ENCODE results near the gene SEZ6L2. TPM values are rescaled to one million over a fixed set of nuclear protein-coding genes. Genes with fewer than 3 reads are reported as not detected.

Gene SEZ6L2
- total RNA-seq, 1 donor from 2014 or later = 29.1 TPM

DNA sequence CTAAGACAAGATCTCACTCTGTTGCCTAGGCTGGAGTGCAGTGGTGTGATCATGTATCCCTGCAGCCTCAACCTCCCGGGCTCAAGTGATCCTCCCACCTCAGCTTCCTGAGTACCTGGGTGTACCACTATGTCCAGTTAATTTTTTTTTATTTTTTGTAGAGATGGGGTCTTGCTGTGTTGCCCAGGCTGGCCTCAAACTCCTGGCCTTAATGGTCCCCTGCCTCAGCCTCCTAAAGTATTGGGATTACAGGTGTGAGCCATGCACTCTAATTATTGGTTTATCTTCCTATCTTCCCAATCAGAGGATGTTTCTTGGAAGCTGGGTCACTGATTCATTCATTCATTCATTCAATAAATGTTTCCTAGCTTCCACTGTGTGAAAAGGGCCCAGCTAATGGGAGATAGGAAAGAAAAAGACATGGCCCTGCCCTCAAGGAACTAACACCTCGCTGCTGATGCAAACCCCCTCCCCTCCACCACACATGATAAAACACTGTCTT is 9.4 kb upstream of the SEZ6L2 start:
- Mint-ChIP-seq H3K27ac (no peak overlapping the region), H3K4me1 (no peaks in the 10 kb centered on the region), H3K9me3 (no peaks in the 10 kb centered on the region), H3K4me3 (no peak overlapping the region), H3K36me3 (peaks cover 13% of the 10 kb centered on the region), H3K27me3 (ENCODE audit: low read depth) (no peaks in the 10 kb centered on the region)
- TF ChIP-seq, protein P1, sequence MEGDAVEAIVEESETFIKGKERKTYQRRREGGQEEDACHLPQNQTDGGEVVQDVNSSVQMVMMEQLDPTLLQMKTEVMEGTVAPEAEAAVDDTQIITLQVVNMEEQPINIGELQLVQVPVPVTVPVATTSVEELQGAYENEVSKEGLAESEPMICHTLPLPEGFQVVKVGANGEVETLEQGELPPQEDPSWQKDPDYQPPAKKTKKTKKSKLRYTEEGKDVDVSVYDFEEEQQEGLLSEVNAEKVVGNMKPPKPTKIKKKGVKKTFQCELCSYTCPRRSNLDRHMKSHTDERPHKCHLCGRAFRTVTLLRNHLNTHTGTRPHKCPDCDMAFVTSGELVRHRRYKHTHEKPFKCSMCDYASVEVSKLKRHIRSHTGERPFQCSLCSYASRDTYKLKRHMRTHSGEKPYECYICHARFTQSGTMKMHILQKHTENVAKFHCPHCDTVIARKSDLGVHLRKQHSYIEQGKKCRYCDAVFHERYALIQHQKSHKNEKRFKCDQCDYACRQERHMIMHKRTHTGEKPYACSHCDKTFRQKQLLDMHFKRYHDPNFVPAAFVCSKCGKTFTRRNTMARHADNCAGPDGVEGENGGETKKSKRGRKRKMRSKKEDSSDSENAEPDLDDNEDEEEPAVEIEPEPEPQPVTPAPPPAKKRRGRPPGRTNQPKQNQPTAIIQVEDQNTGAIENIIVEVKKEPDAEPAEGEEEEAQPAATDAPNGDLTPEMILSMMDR (IDR thresholded peaks at IDR 0.05; ENCODE audit: unreplicated experiment) = no peak
- no peak for DNase-seq (ENCODE audit: low spot score in 2 of 2, unreplicated experiment in 2 of 2)

DNA sequence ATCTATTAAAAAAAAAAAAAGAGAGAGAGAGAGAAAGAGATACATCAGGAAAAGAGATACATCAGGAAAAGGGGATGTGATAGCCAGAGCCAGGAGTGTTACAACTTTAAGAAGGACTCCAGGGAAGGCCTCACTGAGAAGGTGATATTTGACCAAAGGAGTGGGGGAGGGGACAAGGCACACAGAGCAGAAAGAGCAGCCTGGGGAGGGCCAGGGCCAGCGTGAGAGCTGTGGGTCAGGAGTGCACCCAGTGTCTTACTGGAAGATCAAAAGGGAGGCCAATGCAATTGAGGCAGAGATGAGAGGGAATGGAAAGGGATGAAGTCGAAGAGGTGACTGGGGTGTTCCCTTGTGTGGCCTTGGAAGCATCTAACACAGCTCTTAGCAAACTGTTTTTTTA is 8.6 kb upstream of the SEZ6L2 start:
- TF ChIP-seq, protein P1 (IDR thresholded peaks at IDR 0.05; ENCODE audit: unreplicated experiment) = no peak
- no peak overlapping the region for H3K27ac Mint-ChIP-seq
- H3K9me3 Mint-ChIP-seq = no peaks in the 10 kb centered on the region
- DNase-seq (ENCODE audit: low spot score in 2 of 2, unreplicated experiment in 2 of 2) = no peak
- H3K27me3 Mint-ChIP-seq (ENCODE audit: low read depth) = peaks cover 4% of the 10 kb centered on the region
- no peaks in the 10 kb centered on the region for H3K4me1 Mint-ChIP-seq
- peaks cover 8% of the 10 kb centered on the region for H3K36me3 Mint-ChIP-seq
- H3K4me3 Mint-ChIP-seq = no peak overlapping the region

DNA sequence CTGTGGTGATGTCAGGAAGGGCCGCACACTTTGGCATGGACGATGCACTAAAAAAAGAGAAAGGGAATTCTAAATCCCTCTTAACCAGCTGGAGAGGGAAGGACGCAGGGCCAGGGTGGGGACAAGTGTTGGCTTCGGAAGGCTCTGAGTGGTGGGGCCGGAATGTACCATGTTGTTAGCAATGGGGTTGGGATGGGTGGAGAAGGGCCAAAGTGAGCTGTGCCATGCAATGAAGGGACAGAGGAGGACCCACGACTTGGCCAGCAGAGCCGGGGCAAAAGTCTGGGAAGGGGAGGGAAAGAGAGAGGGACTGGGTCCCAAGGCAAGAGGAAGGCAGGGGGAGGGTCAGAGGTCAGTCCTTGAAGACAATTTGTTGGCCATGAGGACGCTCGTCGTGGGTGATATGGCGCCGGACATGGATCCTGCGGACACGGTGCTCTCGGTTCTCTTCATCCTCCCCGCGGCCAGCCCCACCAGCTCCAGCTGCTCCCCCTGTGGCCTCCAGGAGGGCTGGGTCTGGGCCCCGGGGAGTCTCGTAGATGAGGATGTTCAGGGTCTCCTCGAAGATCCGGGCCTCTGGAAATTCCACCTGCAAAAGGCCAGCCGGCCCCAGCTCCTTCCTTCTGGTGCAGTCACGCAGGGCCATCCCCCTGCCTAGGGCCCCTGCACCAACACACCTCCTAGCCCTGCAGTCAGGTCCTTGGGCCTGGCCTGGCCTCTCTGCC is 7.3 kb upstream of the SEZ6L2 start:
- Mint-ChIP-seq H3K27me3 (ENCODE audit: low read depth) (peaks cover 9% of the 10 kb centered on the region), H3K9me3 (no peaks in the 10 kb centered on the region), H3K27ac (no peak overlapping the region), H3K4me1 (peaks cover 4% of the 10 kb centered on the region), H3K4me3 (no peak overlapping the region), H3K36me3 (peaks cover 4% of the 10 kb centered on the region)
- TF ChIP-seq, protein P1 (IDR thresholded peaks at IDR 0.05; ENCODE audit: unreplicated experiment) = no peak
- DNase-seq (ENCODE audit: low spot score in 2 of 2, unreplicated experiment in 2 of 2) = no peak

DNA sequence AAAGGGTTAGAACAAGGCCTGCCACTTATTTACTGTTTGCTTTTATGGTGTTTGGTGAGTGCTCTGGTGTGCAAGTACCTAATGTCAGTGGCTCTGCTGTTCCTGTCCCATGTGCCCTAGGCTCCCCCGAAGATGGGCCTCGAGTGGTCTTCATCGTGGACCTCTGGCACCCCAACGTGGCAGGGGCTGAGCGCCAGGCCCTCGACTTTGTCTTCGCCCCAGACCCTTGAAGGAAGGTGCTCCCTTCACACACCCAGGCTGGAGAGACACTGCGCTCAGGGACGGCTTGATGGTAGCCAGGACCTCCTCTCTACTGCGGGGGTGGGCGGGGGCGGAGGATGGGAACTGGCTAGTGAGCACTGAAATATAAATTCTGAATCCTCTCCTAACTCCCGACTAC is 6.3 kb upstream of the SEZ6L2 start:
- no peak overlapping the region for H3K27ac Mint-ChIP-seq
- H3K27me3 Mint-ChIP-seq (ENCODE audit: low read depth) = peaks cover 11% of the 10 kb centered on the region
- no peaks in the 10 kb centered on the region for H3K9me3 Mint-ChIP-seq
- H3K36me3 Mint-ChIP-seq = peaks cover 4% of the 10 kb centered on the region
- no peak for DNase-seq (ENCODE audit: low spot score in 2 of 2, unreplicated experiment in 2 of 2)
- peaks cover 6% of the 10 kb centered on the region for H3K4me1 Mint-ChIP-seq
- H3K4me3 Mint-ChIP-seq = no peak overlapping the region
- TF ChIP-seq, protein P1 (IDR thresholded peaks at IDR 0.05; ENCODE audit: unreplicated experiment) = no peak

DNA sequence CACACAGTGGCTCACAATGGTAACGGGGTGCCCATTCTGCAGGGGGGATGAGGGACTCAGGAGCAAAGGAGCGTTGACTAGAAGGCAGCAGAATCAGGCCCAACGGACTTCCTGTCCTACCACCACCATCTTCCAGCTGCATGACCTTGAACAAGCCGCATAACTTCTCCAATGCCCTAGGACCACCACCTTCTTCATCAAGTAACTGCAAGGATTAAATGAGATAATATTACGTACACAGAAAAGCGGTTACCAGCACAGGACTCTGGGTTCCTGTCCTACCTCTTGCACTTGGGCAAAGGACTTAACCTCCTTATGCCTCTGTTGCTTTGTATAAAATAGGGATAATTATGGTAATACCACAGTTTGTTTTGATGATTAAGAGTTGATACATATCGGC is 5.6 kb upstream of the SEZ6L2 start:
- Mint-ChIP-seq H3K9me3 (no peaks in the 10 kb centered on the region), H3K27ac (no peak overlapping the region), H3K4me3 (no peak overlapping the region), H3K27me3 (ENCODE audit: low read depth) (peaks cover 15% of the 10 kb centered on the region), H3K4me1 (peaks cover 9% of the 10 kb centered on the region), H3K36me3 (peaks cover 4% of the 10 kb centered on the region)
- TF ChIP-seq, protein P1 (IDR thresholded peaks at IDR 0.05; ENCODE audit: unreplicated experiment) = no peak
- no peak for DNase-seq (ENCODE audit: low spot score in 2 of 2, unreplicated experiment in 2 of 2)

Data from mesothelial cell of epicardium (in vitro differentiated cells).